Immature natural killer cell (primary cell): ENCODE measurements around the gene PPP2R3B. TPM values are rescaled to one million over a fixed set of nuclear protein-coding genes. Genes with fewer than 3 reads are reported as not detected.
A peak's percentile ranks its signal among the peaks of the same experiment; 100 is the strongest.
"Not testable (repeated sequence)": the region's sequence is repeated elsewhere in the genome, so short reads cannot be mapped to it uniquely, and the experiment has no call there.

ENCODE experiments used
- DNase-seq, 3 donors: peaks; one replicate each; pipeline ENCODE4 v3.0.0; 2022; ENCODE audit warnings: mixed read lengths in 1 of 3
- H3K27ac Mint-ChIP-seq, 6 donors: one replicate each; pipeline ENCODE4 v1.8.0; 2020; ENCODE audit warnings: mixed read lengths in 6 of 6, mild to moderate bottlenecking in 5 of 6, inconsistent platforms in 4 of 6, moderate library complexity in 3 of 6
- H3K27me3 Mint-ChIP-seq, 3 donors: one replicate each; pipeline ENCODE4 v1.8.0; 2020 to 2021; ENCODE audit warnings: low read depth in 3 of 3, mild to moderate bottlenecking in 3 of 3, mixed read lengths in 3 of 3, moderate library complexity in 3 of 3, inconsistent platforms in 1 of 3
- H3K36me3 Mint-ChIP-seq, 3 donors: one replicate each; pipeline ENCODE4 v1.8.0; 2020; ENCODE audit warnings: mixed read lengths in 3 of 3, inconsistent platforms in 2 of 3, mild to moderate bottlenecking in 2 of 3
- H3K4me1 Mint-ChIP-seq, 2 donors: one replicate each; pipeline ENCODE4 v1.8.0; 2020; ENCODE audit warnings: inconsistent platforms in 2 of 2, mild to moderate bottlenecking in 2 of 2, mixed read lengths in 2 of 2, moderate library complexity in 1 of 2
- H3K4me3 Mint-ChIP-seq, 5 donors: one replicate each; pipeline ENCODE4 v1.8.0; 2020; ENCODE audit warnings: mild to moderate bottlenecking in 5 of 5, mixed read lengths in 5 of 5, inconsistent platforms in 3 of 5, moderate library complexity in 3 of 5
- H3K9me3 Mint-ChIP-seq, 6 donors: one replicate each; pipeline ENCODE4 v1.8.0; 2020; ENCODE audit warnings: mild to moderate bottlenecking in 6 of 6, mixed read lengths in 6 of 6, inconsistent platforms in 4 of 6, moderate library complexity in 3 of 6
- polyA plus RNA-seq, 3 donors: library from polyadenylated mRNA; unstranded; fragments of 300-500 nt; fragmentation: Illumina TruSeq; gene quantifications; one replicate each; pipeline ENCODE4 v1.2.3, GENCODE V29; 2021

Gene PPP2R3B
- polyA plus RNA-seq, 3 donors from 2014 or later: 2.8 to 5.1 (median 4.2) TPM

DNA sequence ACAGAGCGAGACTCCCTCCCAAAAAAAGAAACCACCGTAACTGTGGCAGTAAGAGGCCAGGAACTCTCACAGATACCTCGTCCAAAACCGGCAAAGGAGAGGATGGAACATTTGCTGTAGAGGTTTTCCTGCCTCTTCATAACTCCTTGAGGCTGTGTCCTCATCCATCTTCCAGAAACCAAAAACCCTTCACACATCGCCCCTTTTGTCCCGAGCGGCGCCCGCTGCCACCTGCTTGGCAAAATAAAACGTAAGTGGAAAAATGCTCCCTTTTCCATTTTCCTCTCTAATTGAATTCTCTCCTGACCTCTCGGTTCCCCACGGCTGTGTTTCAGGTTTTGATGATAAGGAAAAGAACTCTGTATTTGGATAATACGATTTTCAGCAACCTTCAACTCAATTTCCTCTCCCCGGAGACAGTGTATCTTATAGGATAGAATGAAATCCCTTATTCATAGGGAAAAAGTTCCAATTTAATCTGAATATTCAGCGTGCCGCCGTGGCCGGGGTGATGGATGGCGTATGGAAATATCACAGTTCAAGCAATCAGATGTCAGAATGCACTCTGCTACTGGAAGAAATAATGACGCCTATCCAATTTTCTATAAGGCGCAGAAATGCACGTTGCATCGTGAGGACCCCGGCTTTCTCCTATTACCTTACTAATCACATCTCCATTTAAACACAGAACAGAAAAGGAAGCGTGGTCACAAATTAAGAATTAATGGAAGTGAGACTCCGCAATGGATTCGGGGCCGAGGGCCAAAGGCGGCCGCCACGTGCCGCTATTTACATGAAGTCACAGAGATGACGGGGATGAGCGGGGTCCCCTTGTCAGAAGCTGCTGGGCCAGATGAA is 5.2 kb upstream of the PPP2R3B start:
- Mint-ChIP-seq H3K9me3 (peaks cover 0 to 3% (median 0%) of the 10 kb centered on the region in 6 donors), H3K36me3 (no peaks in the 10 kb centered on the region), H3K4me1 (peaks cover 9 to 12% of the 10 kb centered on the region in 2 donors), H3K27ac (no peak overlapping the region), H3K4me3 (no peak overlapping the region), H3K27me3 (peaks cover 3 to 9% (median 5%) of the 10 kb centered on the region in 3 donors)
- DNase-seq: no peak

DNA sequence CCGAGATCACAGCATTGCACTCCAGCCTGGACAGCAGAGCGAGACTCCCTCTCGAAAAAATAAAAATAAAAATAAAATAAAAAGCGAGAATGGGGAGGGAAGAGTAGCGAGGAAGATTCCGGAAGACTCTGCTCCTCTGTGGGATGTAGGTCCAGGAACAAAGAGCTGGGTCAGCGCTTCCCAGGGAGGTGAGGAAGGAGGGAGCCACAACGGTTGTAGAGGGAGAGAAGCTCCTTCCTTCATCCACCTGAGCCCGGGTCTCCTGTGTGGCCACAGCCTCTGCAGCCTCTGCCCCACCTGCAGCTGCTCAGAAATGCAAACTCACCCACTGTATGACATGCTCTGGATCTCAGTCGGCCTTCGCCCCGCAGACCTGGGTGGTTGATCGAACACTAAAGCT is 3.8 kb upstream of the PPP2R3B start:
- peaks cover 0 to 3% (median 0%) of the 10 kb centered on the region in 6 donors for H3K9me3 Mint-ChIP-seq
- H3K27me3 Mint-ChIP-seq: peaks cover 6 to 9% (median 8%) of the 10 kb centered on the region in 3 donors
- H3K27ac Mint-ChIP-seq: no peak overlapping the region
- H3K36me3 Mint-ChIP-seq: no peaks in the 10 kb centered on the region
- DNase-seq: no peak
- no peak overlapping the region for H3K4me3 Mint-ChIP-seq
- peaks cover 11 to 12% of the 10 kb centered on the region in 2 donors for H3K4me1 Mint-ChIP-seq

DNA sequence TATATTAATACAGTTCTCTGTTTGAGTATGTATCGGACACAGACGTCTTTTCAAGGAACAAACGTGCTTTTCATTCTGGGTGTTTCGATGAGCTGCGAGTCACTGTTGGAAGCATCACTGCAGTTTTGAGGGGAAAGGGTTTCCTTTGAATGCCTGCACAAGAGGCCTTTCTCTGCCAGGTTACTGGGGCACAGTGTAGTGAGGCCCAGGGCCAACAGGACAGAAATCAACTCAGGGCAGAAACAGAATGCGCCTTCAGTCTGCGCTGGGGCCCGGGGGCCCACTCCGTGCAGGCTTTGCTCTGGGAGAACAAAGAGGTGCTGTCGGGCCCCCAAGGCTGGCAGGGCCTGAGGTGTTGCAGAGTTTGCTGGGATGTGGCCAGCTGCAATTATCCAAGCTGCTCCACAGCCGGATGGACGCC is 2.3 kb upstream of the PPP2R3B start:
- DNase-seq: no peak
- peak overlapping the region in 1 of 6 donors; percentile 56 for H3K27ac Mint-ChIP-seq
- no peaks in the 10 kb centered on the region for H3K36me3 Mint-ChIP-seq
- peaks cover 6 to 9% (median 8%) of the 10 kb centered on the region in 3 donors for H3K27me3 Mint-ChIP-seq
- peaks cover 0 to 3% (median 0%) of the 10 kb centered on the region in 6 donors for H3K9me3 Mint-ChIP-seq
- peak overlapping the region in 1 of 5 donors; percentile 24 for H3K4me3 Mint-ChIP-seq
- peaks cover 11 to 12% of the 10 kb centered on the region in 2 donors for H3K4me1 Mint-ChIP-seq

DNA sequence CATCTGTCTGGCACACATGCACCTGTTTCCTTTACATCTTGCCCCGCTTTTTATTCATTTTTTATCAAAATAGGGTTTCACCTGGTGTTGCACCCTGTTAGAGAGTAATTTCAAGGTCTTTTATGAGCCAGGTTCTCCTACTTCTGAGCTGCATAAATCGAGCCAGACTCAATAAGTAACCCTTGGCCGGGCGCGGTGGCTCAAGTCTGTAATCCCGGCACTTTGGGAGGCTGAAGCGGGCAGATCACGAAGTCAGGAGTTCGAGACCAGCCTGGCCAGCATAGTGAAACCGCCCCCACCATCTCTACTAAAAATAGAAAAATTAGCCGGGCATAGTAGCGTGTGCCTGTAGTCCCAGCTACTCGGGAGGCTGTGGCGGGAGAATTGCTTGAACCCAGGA is 1.0 kb upstream of the PPP2R3B start:
- Mint-ChIP-seq H3K4me1 (peaks cover 11 to 12% of the 10 kb centered on the region in 2 donors), H3K27ac (peak overlapping the region; percentile 89 to 99 (median 98)), H3K9me3 (peaks cover 0 to 3% (median 0%) of the 10 kb centered on the region in 6 donors), H3K27me3 (peaks cover 6 to 9% (median 8%) of the 10 kb centered on the region in 3 donors), H3K4me3 (peak overlapping the region; percentile 87 to 98 (median 91)), H3K36me3 (no peaks in the 10 kb centered on the region)
- DNase-seq: no peak

DNA sequence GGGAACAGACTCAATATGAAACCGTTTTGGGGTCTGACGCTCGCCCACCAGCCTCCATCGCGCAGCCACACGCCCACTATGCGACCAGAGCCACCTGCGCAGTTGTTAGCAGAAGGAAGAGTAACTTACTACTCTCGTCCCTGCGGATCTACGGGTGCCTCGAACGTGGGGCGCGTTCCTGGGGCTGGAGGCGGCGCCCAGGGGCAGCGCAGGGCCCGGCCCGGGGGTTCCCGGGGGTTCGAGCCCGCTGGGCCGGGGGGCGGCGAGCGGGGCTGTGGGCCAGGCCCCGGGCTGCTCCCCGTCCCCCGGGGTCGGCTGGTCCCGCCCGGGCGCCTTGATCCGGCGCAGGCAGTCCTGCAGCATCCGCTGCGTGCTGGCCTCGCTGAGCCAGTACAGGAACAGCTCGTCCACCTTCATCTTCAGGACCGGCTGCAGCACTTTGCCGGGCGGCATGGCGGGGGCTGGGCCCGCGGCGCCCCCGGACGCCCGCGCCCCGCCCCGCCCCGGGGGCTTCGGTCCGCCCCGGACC is 404 bp downstream of the PPP2R3B start:
- peaks cover 0 to 3% (median 0%) of the 10 kb centered on the region in 6 donors for H3K9me3 Mint-ChIP-seq
- H3K4me1 Mint-ChIP-seq: peaks cover 11 to 12% of the 10 kb centered on the region in 2 donors
- no peaks in the 10 kb centered on the region for H3K36me3 Mint-ChIP-seq
- H3K27ac Mint-ChIP-seq: peak overlapping the region in 3 of 6 donors; percentile 32 to 89 (median 60)
- DNase-seq: no peak
- peaks cover 6 to 9% (median 8%) of the 10 kb centered on the region in 3 donors for H3K27me3 Mint-ChIP-seq
- H3K4me3 Mint-ChIP-seq: peak overlapping the region; percentile 37 to 74 (median 61)

DNA sequence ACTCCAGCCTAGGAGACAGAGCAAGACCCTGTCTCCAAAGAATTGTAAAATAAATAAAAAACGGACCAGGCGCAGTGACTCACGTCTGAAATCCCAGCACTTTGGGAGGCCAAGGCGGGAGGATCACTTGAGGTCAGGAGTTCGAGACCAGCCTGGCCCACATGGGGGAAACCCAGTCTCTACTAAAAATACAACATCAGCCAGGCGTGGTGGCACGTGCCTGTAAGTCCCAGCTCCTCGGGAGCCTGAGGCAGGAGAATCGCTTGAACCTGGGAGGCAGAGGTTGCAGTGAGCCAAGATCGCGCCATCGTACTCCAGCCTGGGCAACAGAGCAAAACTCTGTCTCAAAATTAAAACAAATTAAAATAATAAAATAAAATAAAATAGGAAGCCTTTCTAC is 971 bp downstream of the PPP2R3B start:
- Mint-ChIP-seq H3K4me1 (peaks cover 11 to 12% of the 10 kb centered on the region in 2 donors), H3K27ac (peak overlapping the region in 3 of 6 donors; percentile 21 to 60 (median 32)), H3K4me3 (peak overlapping the region; percentile 37 to 74 (median 61))
- DNase-seq, H3K9me3 Mint-ChIP-seq, H3K27me3 Mint-ChIP-seq, H3K36me3 Mint-ChIP-seq: not testable (repeated sequence)

DNA sequence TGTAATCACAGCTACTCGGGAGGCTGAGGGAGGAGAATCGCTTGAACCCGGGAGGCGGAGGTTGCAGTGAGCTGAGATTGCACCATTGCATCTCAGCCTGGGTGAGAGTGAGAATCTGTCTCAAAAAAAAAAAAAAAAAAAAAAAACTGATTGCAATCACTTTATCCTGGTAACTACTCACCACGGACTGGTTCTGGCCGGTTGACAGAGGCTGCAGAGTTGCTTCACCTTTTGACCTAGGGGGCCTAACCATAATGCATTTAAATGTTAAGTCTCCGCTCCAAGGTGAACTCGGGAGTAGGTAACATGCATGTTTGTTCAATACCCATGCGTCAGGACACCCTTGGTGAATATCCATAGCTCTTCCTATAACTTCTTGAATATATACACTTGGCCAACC is 1.8 kb downstream of the PPP2R3B start:
- H3K4me3 Mint-ChIP-seq: peak overlapping the region; percentile 21 to 53 (median 35)
- DNase-seq: no peak
- H3K27ac Mint-ChIP-seq: peak overlapping the region in 1 of 6 donors; percentile 30
- H3K9me3 Mint-ChIP-seq: peaks cover 0 to 3% (median 0%) of the 10 kb centered on the region in 6 donors
- H3K27me3 Mint-ChIP-seq: peaks cover 6 to 9% (median 8%) of the 10 kb centered on the region in 3 donors
- no peaks in the 10 kb centered on the region for H3K36me3 Mint-ChIP-seq
- H3K4me1 Mint-ChIP-seq: peaks cover 11 to 12% of the 10 kb centered on the region in 2 donors

DNA sequence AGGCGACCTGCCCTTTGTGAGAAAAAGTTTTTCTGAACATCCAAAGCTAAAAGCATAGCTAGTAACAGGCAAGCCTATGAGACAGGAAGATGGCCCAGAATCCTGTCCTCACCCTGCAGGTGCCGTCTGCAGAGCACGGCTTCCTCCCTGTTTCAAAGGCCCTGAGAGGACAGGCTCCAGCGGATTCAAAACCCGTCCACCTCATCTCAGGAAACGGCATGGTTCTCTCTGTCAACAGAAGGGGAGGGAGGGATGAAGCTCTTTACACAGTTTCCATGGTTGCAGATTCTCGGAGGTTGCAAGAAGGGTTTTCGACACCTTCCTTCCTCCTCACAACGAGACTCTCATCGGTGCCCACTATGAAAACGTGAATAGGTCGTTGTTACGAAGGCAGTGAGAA is 8.3 kb downstream of the PPP2R3B start:
- Mint-ChIP-seq H3K9me3 (peaks cover 0 to 1% (median 0%) of the 10 kb centered on the region in 6 donors), H3K27ac (no peak overlapping the region), H3K4me1 (peaks cover 12 to 14% of the 10 kb centered on the region in 2 donors), H3K4me3 (no peak overlapping the region), H3K27me3 (peaks cover 11 to 12% (median 12%) of the 10 kb centered on the region in 3 donors), H3K36me3 (no peaks in the 10 kb centered on the region)
- DNase-seq: no peak

DNA sequence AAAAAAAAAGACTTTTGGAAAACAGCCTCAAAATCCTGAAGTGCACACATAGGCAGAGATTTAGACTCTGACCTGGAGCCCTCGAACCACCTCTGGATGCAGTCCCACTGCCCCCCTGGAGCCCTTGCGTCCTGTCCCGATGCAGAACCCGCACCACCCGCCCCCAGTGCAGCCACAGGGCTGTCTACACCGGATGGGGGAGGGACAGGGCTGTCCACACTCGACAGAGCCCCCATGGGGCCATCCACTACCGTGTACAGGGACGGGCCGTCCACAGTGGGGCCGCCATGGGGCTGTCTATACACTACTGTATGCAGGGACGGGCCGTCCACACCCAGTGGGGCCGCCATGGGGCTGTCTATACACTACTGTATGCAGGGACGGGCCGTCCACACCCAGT is 10.5 kb downstream of the PPP2R3B start:
- Mint-ChIP-seq H3K4me1 (peaks cover 19 to 20% of the 10 kb centered on the region in 2 donors), H3K27me3 (peaks cover 11 to 21% (median 16%) of the 10 kb centered on the region in 3 donors)
- not testable (repeated sequence) for H3K9me3 Mint-ChIP-seq, H3K4me3 Mint-ChIP-seq, H3K27ac Mint-ChIP-seq, DNase-seq, H3K36me3 Mint-ChIP-seq

DNA sequence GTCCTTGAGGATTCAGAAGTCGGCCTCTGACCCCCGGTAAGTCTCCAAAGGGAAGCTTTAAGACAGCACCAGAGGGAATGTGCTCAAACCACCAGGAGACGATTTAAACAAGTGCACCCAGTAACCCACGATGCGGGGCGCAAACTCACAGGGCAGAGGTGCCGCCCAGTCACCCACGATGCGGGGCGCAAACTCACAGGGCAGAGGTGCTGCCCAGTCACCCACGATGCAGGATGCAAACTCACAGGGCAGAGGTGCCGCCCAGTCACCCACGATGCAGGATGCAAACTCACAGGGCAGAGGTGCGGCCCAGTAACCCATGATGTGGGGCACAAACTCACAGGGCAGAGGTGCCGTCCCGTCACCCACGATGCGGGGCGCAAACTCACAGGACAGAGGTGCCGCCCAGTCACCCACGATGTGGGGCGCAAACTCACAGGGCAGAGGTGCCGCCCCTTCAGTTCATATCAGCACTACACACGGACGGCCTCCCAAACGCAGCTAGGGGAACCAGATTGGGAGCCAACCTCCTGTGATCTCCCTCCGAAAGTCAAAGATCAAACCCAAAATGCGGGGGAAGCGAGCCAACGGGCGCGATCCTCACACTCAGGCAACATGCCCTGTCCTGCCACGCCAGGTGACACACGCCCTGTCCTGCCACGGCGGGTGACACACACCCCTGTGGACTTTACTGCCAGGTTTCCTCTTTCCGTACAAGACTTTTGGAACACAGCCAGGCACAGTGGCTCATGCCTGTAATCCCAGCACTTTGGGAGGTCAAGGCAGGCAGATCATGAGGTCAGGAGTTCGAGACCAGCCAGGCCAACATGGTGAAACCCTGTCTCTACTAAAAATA is 11.3 kb downstream of the PPP2R3B start:
- peaks cover 0 to 1% (median 0%) of the 10 kb centered on the region in 6 donors for H3K9me3 Mint-ChIP-seq
- peaks cover 19 to 20% of the 10 kb centered on the region in 2 donors for H3K4me1 Mint-ChIP-seq
- H3K27ac Mint-ChIP-seq: no peak overlapping the region

DNA sequence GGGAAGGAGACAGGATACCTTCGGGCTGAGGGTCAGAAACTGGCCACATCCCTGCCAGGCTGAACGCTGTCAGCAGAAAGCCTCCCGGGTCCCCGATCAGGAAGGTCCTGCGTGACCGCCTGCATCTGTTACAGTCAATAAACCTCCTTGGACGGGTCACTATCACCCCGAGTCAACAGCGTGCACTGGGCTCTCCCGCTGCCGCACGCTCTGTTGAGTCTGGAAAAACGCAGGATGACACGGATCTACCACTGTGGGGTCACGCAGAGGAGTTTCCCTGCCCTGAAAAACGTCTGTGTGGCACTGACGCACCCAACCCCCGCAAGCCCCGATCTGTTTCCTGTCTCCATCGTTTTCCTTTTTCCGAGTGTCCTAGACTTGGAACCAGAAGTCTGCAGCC is 12.1 kb downstream of the PPP2R3B start:
- Mint-ChIP-seq H3K4me1 (peaks cover 19 to 20% of the 10 kb centered on the region in 2 donors), H3K27ac (no peak overlapping the region), H3K9me3 (peaks cover 0 to 1% (median 0%) of the 10 kb centered on the region in 6 donors)

More for the DNA sequence above, 11.3 kb downstream of the PPP2R3B start:
- Mint-ChIP-seq H3K36me3 (peaks cover 0 to 4% (median 0%) of the 10 kb centered on the region in 3 donors), H3K27me3 (peaks cover 14 to 21% (median 16%) of the 10 kb centered on the region in 3 donors), H3K4me3 (peak overlapping the region in 3 of 5 donors; percentile 3 to 71 (median 55))
- DNase-seq: no peak

DNA sequence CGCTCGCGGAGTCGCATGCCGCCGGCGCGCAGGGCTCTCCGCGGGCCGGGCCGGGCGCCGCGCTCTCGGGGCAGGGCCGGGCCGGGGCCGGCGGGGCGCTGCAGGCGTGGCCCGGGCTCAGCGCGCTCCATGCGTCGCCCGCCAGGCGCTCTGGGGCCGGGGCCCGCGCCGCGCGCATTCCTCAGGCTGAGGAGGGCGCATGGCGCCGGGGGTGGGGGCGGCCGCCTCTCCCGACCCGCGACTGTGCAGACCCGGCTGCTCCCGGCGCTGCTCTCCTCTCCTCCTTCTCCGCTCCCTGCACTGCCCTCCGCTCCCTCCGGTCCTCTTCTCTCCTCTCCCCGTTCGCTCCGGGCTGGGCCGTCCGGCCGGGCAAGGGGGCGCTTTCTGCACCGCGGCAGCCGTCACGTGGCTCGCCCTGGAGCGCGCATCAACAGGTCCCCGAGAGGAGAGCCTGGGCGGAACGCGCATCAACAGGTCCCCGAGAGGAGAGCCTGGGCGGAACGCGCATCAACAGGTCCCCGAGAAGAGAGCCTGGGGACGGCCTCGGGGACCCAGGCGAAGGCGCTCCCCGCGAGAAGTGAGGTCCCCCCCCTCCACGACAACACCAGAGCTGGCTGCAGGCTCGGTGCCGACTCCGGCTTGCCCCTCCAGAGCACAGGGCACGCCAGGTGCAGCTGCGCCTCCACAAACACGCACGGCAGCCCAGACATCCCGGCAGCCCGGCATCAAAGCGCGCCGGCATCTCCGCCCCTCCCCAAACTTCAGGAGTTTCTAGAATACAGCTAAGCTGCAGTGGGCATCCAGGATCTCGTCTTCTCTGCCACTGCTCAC is 12.9 kb downstream of the PPP2R3B start:
- Mint-ChIP-seq H3K9me3 (peaks cover 0 to 1% (median 0%) of the 10 kb centered on the region in 6 donors), H3K36me3 (peaks cover 0 to 4% (median 0%) of the 10 kb centered on the region in 3 donors), H3K27ac (no peak overlapping the region), H3K4me1 (peaks cover 19 to 20% of the 10 kb centered on the region in 2 donors), H3K27me3 (peaks cover 16 to 21% (median 18%) of the 10 kb centered on the region in 3 donors), H3K4me3 (peak overlapping the region in 3 of 5 donors; percentile 14 to 71 (median 51))
- no peak for DNase-seq

More for the DNA sequence above, 12.1 kb downstream of the PPP2R3B start:
- peak overlapping the region; percentile 3 to 71 (median 49) for H3K4me3 Mint-ChIP-seq
- peaks cover 0 to 4% (median 0%) of the 10 kb centered on the region in 3 donors for H3K36me3 Mint-ChIP-seq
- DNase-seq: no peak
- H3K27me3 Mint-ChIP-seq: peaks cover 14 to 21% (median 16%) of the 10 kb centered on the region in 3 donors
